GM13977 (cell line): ENCODE results near the gene ALDH18A1.

Experiments used
- DNase-seq: peaks from one replicate; pipeline ENCODE4 v3.0.0; 2012; ENCODE audit warnings: low spot score
- in situ Hi-C: fragments of 300-500 bp; cut with MboI; formaldehyde crosslinking; loops from one replicate; pipeline ENCODE4 v1.12.0; 2022; ENCODE audit warnings: low sequenced_read_pairs, low pct_unique_long_range_greater_than_20kb, mixed read lengths, inconsistent platforms; ENCODE audit not compliant: unreplicated experiment
- TF ChIP-seq, protein P1 (sequence below): IDR thresholded peaks from 2 replicates; pipeline ENCODE4 v1.5.1; 2012; ENCODE audit warnings: mild to moderate bottlenecking, control low read depth; ENCODE audit not compliant: insufficient read depth; ENCODE audit errors: extremely low read depth, missing control alignments

ALDH18A1 gene

DNA sequence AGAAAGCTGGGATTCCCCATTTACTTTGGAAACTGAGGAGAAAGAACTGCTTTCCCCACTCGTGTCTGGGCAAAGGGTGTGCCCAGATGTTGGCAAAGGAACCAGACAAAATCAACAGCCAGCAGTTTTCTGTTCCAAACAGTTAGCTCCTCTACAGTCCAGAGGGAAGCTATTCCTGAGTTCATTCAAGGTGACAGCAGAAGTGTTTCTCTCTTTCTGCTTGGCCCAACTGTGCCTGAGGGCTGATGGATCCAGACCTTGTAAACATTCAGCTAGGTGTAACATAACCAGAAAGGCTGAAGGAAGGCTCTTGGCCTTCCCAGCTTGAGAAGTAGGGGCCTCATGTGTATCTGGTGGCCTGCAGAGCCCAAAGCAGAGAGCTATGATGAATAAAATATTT lies 7.0 kb upstream of the ALDH18A1 start:
- in situ Hi-C loops, result no loop called here
- no peak for DNase-seq
- TF ChIP-seq, protein P1, sequence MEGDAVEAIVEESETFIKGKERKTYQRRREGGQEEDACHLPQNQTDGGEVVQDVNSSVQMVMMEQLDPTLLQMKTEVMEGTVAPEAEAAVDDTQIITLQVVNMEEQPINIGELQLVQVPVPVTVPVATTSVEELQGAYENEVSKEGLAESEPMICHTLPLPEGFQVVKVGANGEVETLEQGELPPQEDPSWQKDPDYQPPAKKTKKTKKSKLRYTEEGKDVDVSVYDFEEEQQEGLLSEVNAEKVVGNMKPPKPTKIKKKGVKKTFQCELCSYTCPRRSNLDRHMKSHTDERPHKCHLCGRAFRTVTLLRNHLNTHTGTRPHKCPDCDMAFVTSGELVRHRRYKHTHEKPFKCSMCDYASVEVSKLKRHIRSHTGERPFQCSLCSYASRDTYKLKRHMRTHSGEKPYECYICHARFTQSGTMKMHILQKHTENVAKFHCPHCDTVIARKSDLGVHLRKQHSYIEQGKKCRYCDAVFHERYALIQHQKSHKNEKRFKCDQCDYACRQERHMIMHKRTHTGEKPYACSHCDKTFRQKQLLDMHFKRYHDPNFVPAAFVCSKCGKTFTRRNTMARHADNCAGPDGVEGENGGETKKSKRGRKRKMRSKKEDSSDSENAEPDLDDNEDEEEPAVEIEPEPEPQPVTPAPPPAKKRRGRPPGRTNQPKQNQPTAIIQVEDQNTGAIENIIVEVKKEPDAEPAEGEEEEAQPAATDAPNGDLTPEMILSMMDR, result no peak

DNA sequence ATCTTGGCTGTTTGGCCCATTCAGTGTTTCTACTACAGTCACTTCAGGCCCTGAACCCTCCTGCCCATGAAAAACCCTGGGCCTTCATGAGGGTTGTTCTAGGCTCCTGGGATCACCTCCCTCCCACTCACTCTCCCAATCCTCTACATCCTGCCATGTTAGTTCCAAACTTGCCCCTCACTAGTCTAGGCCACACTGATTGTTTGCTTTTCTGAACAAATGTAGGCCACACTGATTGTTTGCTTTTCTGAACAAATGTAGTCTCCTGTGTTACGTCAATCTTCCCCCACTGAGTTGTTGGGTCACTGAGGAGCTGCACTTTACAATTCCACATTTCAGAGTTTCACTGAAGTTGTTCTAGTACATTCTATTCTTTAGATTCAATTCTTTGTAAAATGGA lies 5.3 kb upstream of the ALDH18A1 start:
- in situ Hi-C loops, result no loop called here
- TF ChIP-seq, protein P1, result no peak
- DNase-seq, result no peak

DNA sequence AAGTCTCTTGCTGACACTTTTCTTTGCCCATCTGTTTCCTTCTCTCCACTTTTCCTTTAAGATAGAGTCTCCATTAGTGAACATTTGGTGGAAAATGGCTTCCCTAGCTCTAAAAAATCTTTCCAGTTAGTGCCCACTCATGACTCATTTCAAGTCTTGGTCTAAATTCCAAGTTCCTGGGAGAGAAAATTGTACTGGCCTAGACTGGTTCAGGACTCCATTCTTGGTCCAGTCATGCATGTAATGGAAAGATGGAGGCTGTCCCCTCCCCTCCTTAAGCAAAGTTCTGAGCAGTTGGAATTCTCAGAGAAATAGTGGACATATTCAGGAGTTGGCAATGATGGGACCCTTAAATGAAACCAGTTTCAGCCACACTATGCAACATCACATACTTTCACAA lies 3.8 kb upstream of the ALDH18A1 start:
- TF ChIP-seq, protein P1, result no peak
- in situ Hi-C loops, result no loop called here
- no peak for DNase-seq

DNA sequence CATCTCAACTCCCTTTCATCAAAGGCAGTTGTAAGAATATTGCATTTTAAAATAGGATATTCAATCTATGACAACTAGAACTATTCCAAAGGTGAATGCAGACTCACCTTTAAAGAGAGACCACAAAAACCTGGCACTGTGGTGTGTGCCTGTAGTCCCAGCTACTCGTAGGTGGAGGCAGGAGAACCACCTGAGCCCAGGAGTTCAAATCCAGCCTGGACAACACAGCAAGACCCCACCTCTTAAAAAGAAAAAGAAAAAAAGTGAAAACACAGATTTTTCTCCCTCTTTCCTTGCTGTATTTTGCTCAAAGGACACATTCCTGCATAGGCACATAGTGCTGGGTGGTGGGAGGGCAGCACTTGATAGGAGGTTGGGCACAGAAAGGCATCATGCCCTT lies 739 bp upstream of the ALDH18A1 start:
- in situ Hi-C loops, result no loop called here
- TF ChIP-seq, protein P1, result no peak
- no peak for DNase-seq

DNA sequence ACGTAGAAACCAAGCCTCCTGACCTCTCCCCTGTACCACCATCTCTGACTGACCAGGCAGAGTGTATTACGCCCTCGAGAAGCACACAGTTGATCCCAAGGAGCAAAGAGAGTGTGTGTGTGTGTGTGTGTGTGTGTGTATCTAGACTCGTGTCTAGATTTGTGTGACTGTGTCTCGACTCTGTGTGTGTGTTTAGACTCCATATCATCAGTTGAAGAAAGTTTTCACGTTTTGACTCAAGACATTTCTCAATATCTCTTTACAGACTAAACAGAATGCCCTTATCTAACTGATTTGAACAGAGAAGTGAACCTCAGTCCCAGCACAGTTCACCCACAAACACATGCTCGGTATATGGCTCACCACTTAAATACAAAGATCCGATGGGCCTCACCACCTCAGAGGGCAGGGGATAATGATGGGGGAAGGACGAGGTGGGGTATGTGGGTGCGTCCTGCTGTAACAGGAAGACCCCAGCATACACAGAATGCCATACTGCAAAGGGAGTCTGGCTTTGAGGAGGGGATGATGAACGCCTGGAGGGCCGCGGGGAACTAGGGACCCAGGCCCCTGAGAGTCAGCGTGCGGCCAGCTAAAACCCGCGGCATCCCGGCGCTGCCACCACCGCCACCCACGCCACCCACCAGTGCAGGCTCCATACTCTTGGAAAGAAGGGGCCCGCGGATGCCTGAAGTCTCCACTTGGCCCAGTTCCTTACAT lies 780 bp downstream of the ALDH18A1 start:
- in situ Hi-C loops, result no loop called here
- TF ChIP-seq, protein P1, result no peak
- peak; percentile 31 for DNase-seq

DNA sequence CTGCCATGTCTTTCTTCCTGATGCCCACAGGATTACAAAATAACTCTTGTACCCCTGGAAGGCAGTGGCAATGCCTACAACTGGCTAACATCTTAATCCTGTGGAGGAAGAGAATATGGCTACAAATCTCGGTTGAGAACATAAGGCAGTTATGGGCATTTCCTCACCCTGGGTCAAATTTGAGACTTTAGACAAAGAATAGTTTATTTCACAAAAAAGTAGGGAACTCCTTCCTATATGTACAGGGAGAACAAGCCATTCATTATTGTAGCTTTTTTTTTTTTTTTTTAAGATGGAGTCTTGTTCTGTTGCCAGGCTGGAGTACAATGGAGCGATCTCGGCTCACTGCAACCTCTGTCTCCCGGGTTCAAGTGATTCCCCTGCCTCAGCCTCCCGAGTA lies 2.6 kb downstream of the ALDH18A1 start:
- DNase-seq, result no peak
- TF ChIP-seq, protein P1, result no peak
- in situ Hi-C loops, result no loop called here
